ENCODE measurements around the gene CDC7.
A peak's percentile ranks its signal among the peaks of the same experiment; 100 is the strongest.
"Not testable (repeated sequence)": the region's sequence is repeated elsewhere in the genome, so short reads cannot be mapped to it uniquely, and the experiment has no call there.

CDC7 gene

GRCh38 chr1:91500756-91501522 is at the start of gene CDC7:
CDC7 (plus strand) TSS chr1:91500851; CDS start chr1:91501717, 866 bp downstream.
- no peak for FAIRE-seq
- peak; percentile 93 for DNase-seq (ENCODE audit: low spot score)

- FAIRE-seq = no peak
- no peak for DNase-seq (ENCODE audit: low spot score)
Observed at GRCh38 chr1:91454136-91454535, 46.5 kb upstream of the CDC7 start.

GRCh38 chr1:91455334-91455733 is 45.3 kb upstream of the CDC7 start:
- no peak for FAIRE-seq
- no peak for DNase-seq (ENCODE audit: low spot score)

- DNase-seq (ENCODE audit: low spot score) (no peak), FAIRE-seq (no peak)
Observed at GRCh38 chr1:91455896-91456295, 44.8 kb upstream of the CDC7 start.

- DNase-seq (ENCODE audit: low spot score); FAIRE-seq: not testable (repeated sequence)
Observed at GRCh38 chr1:91465350-91465749, 35.3 kb upstream of the CDC7 start.

- FAIRE-seq = no peak
- no peak for DNase-seq (ENCODE audit: low spot score)
Observed at GRCh38 chr1:91476533-91477217, 24.0 kb upstream of the CDC7 start.

GRCh38 chr1:91487469-91487868 is 13.2 kb upstream of the CDC7 start:
- FAIRE-seq (no peak), DNase-seq (ENCODE audit: low spot score) (no peak)

GRCh38 chr1:91490501-91490900 is 10.2 kb upstream of the CDC7 start:
- DNase-seq (ENCODE audit: low spot score) (no peak), FAIRE-seq (no peak)

- FAIRE-seq = no peak
- DNase-seq (ENCODE audit: low spot score) = no peak
Observed at GRCh38 chr1:91498035-91498434, 2.6 kb upstream of the CDC7 start.

- no peak for DNase-seq (ENCODE audit: low spot score)
- no peak for FAIRE-seq
Observed at GRCh38 chr1:91498498-91499245, 2.0 kb upstream of the CDC7 start.

GRCh38 chr1:91499346-91499745 is 1.3 kb upstream of the CDC7 start:
- FAIRE-seq (no peak), DNase-seq (ENCODE audit: low spot score) (no peak)

GRCh38 chr1:91499904-91500755 is 521 bp upstream of the CDC7 start:
- FAIRE-seq = no peak

GRCh38 chr1:91501523-91501851 is 836 bp downstream of the CDC7 start:
- FAIRE-seq (no peak), DNase-seq (ENCODE audit: low spot score) (peak; percentile 36)

More at GRCh38 chr1:91499904-91500755, 521 bp upstream of the CDC7 start:
- DNase-seq (ENCODE audit: low spot score) = peak; percentile 10

GRCh38 chr1:91501971-91502671 is 1.5 kb downstream of the CDC7 start:
- DNase-seq (ENCODE audit: low spot score) = no peak
- FAIRE-seq = peak; percentile 40

GRCh38 chr1:91502672-91503184 is 2.1 kb downstream of the CDC7 start:
- DNase-seq (ENCODE audit: low spot score) (peak; percentile 12), FAIRE-seq (no peak)

GRCh38 chr1:91503332-91503900 is 2.8 kb downstream of the CDC7 start:
- FAIRE-seq = no peak
- no peak for DNase-seq (ENCODE audit: low spot score)

GRCh38 chr1:91503975-91504530 is 3.4 kb downstream of the CDC7 start:
- no peak for DNase-seq (ENCODE audit: low spot score)
- no peak for FAIRE-seq

- no peak for FAIRE-seq
- no peak for DNase-seq (ENCODE audit: low spot score)
Observed at GRCh38 chr1:91505086-91505485, 4.4 kb downstream of the CDC7 start.

- FAIRE-seq = no peak
Observed at GRCh38 chr1:91506071-91506470, 5.4 kb downstream of the CDC7 start.

GRCh38 chr1:91507328-91507727 is 6.7 kb downstream of the CDC7 start:
- FAIRE-seq = no peak
- no peak for DNase-seq (ENCODE audit: low spot score)

More at GRCh38 chr1:91506071-91506470, 5.4 kb downstream of the CDC7 start:
- DNase-seq (ENCODE audit: low spot score) = no peak
